Lower leg skin (tissue), 3 donors: ENCODE data around the gene DUSP9.

Experiments
- POLR2A ChIP-seq, 2 donors: fragments of 450-650 bp; IDR thresholded peaks; one replicate each; pipeline ENCODE4 v1.6.1; 2016 to 2017; ENCODE audit warnings: antibody characterized with exemption in 2 of 2, mild to moderate bottlenecking in 1 of 2, moderate library complexity in 1 of 2
- TF ChIP-seq, protein P1 (sequence below), 3 donors: fragments of 450-650 bp; IDR thresholded peaks; one replicate each; pipeline ENCODE4 v1.5.1; 2016; ENCODE audit warnings: antibody characterized with exemption in 3 of 3, mild to moderate bottlenecking in 3 of 3, moderate library complexity in 2 of 3

DNA sequence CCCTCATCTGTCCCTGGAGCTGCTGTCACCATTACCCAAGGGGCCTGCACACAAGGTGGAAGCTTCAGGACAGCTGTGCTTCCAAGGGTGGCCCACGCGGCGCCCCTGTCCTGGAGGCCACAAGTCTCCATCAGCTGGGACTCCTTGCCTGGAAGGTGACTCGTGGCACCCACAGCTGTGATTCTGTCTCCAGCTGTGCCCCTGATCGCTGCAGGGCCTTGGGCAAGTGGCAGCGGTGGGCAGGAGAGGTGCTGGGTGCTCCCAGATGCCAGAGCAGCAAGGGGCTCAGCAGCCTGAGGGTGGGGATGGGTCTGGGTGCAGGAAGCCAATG, 9.0 kb upstream of the DUSP9 start:
- TF ChIP-seq, protein P1, sequence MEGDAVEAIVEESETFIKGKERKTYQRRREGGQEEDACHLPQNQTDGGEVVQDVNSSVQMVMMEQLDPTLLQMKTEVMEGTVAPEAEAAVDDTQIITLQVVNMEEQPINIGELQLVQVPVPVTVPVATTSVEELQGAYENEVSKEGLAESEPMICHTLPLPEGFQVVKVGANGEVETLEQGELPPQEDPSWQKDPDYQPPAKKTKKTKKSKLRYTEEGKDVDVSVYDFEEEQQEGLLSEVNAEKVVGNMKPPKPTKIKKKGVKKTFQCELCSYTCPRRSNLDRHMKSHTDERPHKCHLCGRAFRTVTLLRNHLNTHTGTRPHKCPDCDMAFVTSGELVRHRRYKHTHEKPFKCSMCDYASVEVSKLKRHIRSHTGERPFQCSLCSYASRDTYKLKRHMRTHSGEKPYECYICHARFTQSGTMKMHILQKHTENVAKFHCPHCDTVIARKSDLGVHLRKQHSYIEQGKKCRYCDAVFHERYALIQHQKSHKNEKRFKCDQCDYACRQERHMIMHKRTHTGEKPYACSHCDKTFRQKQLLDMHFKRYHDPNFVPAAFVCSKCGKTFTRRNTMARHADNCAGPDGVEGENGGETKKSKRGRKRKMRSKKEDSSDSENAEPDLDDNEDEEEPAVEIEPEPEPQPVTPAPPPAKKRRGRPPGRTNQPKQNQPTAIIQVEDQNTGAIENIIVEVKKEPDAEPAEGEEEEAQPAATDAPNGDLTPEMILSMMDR (IDR thresholded peaks at IDR 0.05) = no peak
- no peak for TF ChIP-seq POLR2A (IDR thresholded peaks at IDR 0.05)
